C4-2B (cell line): ENCODE measurements around the gene IGSF23.

ENCODE experiments used
- CTCF ChIP-seq: fragments of 450-650 bp; conservative IDR thresholded peaks from 2 replicates; pipeline ENCODE4 v1.5.1; 2017; ENCODE audit warnings: mild to moderate bottlenecking
- ZFX ChIP-seq: fragments of 450-650 bp; IDR thresholded peaks from 2 replicates; pipeline ENCODE4 v1.6.1; 2017

GRCh38 chr19:44684892-44685863, 71.8 kb downstream of the IGSF23 start:
- TF ChIP-seq CTCF (no peak), ZFX (no peak)
